ENCODE measurements around the gene TMC7.
"Not testable (repeated sequence)": the region's sequence is repeated elsewhere in the genome, so short reads cannot be mapped to it uniquely, and the experiment has no call there.

Gene TMC7

GRCh38 chr16:18983565-18984434 is at the start of gene TMC7:
Gene TMC7, plus strand, starts transcription at chr16:18983934. Its CDS starts 130 bp downstream, at chr16:18984064.
- no peak for DNase-seq

DNA sequence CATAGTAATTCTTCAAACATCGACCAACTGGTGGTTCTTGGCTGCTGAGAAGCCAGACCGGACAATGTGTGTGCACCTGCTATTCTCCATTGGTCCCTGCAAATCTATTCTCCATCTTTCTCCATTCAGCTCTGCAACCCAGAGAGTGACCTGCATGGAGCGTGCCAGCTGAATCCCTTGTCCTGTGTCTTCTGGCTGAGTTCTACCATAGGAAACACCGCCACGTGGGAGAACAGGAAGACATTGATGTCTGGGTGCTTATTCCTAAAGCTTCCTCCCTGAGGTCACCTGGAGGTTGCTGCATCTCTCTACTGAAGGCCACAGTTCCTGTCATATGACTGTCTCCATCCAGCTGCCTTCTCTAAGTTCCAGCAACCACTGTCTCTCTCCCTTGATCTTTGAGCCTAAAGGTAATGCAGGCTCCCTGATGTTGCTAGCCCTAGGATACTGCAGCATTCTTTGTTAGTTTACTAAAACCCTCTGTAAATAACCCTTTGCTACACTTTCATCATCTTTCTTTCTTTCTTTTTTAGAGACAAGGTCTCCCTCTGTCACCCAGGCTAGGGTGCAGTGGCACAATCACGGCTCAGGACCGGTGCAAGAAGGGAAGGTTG is 46.9 kb upstream of the TMC7 start:
- no peak for DNase-seq

GRCh38 chr16:18937390-18937789 is 46.3 kb upstream of the TMC7 start:
- no peak for DNase-seq

GRCh38 chr16:18938986-18939385 is 44.7 kb upstream of the TMC7 start:
- DNase-seq: no peak

DNA sequence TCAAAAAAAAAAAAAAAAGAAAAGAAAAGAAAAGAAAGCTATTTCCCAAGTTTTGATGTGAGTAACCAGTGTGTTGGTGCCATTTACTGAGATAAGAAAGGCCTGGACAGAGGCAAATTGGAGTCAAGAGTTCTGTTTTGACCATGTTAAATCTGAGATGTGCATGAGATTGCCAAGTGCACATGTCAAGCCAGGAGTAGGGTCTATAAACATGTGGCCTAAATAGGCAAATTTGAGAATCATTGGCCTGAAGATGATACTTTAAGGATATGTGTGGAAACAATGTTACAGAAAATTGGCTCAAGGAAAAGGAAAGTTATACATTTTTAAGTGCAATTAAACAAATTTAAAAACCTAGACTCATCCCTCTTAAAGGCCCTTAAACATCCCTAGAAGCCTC is 42.3 kb upstream of the TMC7 start:
- DNase-seq: no peak

GRCh38 chr16:18942061-18942460 is 41.7 kb upstream of the TMC7 start:
- no peak for DNase-seq

GRCh38 chr16:18943414-18943813 is 40.3 kb upstream of the TMC7 start:
- no peak for DNase-seq

- no peak for DNase-seq
Observed at GRCh38 chr16:18945233-18945632, 38.5 kb upstream of the TMC7 start.

DNA sequence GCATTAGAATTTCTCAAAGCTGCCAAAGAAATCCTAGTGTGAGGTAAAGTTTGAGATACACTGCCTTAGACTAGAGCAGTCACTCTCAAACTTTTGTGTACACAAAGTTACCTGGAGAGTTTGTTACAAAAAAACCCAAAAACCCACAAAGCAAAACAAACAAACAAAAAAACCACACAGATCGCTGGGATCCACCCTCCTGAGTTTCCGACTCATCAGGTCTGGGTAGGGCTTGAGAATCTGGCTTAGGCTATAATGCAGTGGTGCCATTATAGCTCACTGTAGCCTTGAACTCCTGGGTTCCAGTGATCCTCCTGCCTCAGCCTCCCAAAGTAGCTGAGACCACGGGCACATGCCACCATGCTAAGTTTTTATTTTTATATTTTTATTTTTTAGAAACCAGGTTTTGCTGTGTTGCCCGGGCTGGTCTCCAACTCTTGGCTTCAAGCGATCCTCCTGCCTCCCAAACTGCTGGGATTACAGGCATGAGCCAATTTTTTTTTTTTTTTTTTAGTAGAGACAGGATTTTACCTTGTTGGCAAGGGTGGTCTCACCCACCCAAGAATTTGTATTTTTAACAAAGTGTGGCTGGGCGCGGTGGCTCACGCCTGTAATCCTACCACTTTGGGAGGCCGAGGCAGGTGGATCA is 35.2 kb upstream of the TMC7 start:
- DNase-seq: no peak

GRCh38 chr16:18950469-18951185 is 33.1 kb upstream of the TMC7 start:
- DNase-seq: no peak

DNA sequence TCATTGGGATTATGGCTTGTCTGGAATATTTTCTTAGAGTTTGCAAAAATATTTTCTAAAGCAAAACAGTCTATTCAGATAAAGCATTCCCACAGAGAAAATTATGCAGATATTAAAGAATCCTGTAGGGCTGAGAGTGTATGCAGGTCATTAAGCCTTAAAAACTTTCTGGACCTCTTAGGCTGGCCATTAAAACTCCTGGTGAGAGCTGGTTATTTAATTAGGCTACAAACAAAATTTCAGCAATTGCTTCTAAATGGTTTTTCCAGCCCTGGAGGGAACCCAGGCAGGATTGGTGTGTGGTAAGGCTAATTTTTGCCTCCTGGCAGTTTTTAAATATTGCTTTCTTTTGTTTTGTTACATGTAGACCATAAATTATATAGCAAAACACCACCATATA is 30.2 kb upstream of the TMC7 start:
- no peak for DNase-seq

DNA sequence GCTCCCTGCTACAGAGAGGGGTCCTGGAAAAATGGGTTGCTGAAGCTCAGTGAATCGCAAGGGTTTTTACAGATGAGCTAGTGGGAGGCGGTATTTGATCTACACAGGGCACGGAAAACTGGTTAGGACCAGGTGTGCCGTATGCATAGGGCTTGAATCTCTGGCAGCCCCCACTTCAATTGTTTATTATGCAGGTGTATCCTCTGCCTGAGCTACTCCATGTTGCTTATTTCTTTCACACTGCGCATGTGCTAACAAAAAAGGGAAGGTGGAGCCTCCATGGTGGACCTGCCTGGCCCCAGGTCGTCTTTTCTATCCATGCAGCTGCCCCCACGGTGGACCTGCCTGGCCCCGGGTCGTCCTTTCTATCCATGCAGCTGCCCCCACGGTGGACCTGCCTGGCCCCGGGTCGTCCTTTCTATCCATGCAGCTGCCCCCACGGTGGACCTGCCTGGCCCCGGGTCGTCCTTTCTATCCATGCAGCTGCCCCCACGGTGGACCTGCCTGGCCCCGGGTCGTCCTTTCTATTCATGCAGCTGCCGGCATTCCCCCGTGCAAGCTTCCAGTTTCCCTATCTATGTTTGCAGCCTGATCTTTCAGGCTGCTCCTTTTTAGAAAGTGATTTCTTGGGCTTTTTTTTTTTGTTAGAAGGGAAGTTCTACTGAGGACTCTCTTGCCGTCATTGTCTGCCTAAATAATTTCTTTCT is 27.7 kb upstream of the TMC7 start:
- DNase-seq: not testable (repeated sequence)

- DNase-seq: not testable (repeated sequence)
Observed at GRCh38 chr16:18956658-18957241, 27.0 kb upstream of the TMC7 start.

DNA sequence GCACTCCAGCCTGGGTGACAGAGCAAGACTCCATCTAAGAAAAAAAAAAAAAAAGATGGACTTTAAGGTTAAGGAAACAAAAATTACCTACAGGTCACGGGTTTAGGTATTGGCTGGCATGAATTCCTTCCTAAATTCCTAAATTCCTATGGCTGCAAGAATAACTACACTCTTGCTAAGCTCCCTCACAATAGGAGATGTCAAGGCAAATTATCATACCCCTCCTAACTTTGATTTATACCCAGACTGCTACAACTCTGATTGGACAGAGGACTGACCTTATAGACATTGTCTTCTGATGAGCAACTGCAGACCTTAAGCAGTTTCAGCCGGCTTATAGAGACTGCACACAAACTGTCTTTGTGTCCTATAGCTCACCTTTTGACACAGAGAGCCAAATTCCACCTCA is 25.1 kb upstream of the TMC7 start:
- DNase-seq: no peak

DNA sequence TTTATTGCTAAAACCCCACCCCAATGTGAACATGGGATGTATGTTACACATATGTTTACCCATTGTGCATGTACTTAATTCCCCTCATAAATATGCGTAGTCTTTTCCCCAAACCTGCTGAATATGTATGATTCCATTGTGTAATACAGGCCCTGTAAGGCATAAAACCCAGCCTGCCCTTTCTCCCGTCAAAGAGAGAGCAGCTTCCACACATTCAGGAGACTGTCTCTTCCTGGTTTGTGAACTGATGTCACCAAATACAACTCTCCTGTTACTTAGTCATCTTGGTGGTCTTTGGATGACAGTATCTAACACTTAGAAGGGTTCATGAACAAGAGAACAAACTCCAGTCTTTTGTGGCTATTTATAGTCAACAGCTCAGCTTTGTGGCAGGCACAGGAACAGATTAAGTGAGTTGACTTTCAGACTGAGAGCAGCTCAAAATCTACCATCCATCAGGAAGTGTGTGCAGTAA is 24.7 kb upstream of the TMC7 start:
- no peak for DNase-seq

- no peak for DNase-seq
Observed at GRCh38 chr16:18965555-18965954, 18.2 kb upstream of the TMC7 start.

GRCh38 chr16:18966791-18967190 is 16.9 kb upstream of the TMC7 start:
- no peak for DNase-seq

DNA sequence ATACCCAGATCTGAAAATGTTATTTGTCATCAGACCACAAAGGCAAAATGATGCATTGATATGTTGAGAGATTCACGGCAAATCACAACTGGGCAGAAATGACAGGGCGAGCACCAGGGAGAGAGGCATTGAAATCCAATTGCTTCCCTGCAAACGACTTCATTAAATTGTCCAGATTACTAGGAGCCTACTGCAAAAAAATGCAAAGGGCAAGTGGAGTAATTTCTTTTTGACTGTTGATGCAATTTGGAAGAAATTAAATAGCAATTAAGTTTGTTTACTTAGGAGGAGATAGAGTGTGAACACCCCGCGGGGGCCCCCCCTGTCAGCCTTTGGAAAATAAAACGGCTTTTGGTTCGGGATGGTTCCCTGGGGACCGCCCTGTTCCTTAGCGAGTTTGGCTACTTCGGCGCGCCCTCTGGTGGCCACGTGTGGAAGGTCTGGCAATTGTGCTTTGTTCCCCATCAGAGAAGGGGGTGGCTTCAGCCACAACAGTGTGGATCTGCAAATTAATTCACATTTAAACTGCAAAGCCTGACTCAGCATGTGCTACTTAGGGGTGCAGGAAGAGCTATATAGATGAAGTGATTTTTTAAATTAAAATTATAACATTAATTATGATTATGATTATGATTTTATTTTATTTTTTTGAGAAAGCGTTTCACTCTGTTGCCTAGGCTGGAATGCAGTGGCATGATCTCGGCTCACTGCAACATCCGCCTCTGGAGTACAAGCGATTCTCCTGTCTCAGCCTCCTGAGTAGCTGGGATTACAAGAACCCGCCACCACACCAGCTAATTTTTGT is 14.5 kb upstream of the TMC7 start:
- DNase-seq: peak; percentile 62

DNA sequence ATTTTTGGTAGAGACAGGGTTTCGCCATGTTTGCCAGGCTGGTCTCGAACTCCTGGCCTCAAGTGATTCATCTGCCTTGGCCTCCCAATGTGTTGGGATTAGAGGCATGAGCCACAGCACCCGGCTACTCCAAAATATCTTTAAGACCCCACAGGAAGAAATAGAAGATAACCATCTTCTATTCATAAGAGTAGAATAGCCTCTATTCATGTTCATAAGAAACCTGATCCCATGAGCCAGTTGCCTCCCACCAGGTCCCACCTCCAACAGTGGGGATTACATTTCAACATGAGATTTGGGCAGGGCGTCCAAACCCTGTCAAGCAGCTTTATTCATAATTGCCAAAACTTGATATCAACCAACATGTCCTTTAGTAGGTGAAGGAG is 13.9 kb upstream of the TMC7 start:
- no peak for DNase-seq

- DNase-seq: no peak
Observed at GRCh38 chr16:18975109-18975508, 8.6 kb upstream of the TMC7 start.

DNA sequence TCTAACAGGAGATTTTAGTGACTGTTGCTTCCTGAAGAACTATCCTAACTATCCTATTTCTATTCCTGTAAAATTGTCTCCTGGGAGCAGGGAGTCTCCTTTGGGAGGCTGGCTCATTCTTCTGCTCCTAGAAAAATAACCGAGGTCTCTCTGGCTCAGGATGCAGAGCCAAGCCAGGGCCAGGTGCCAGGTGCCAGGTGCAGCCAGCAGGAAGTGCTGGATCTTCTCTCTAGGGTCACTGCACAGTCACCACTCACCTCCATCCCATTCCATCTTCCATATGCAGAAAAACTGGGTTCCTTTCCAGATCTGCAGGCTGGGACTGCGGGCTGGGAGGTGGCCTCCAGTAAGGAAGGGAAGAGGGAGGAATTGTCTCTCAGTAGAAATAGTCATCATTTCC is 3.8 kb upstream of the TMC7 start:
- DNase-seq: no peak

Measured in activated effector memory CD4-positive, alpha-beta T cell treated with Interleukin-2 at 50 U/mL for 16 hours (primary cell).